GM12878 (cell line): Measurements from ENCODE around the gene TCEAL9. TPM values are rescaled to one million over a fixed set of nuclear protein-coding genes. Genes with fewer than 3 reads are reported as not detected.

ENCODE experiments used
- ATAC-seq: fragments of 200-7000 bp; cut with Tn5 transposase; 3 replicates; pipeline ENCODE4 v1.9.1; 2020; ENCODE audit warnings: mild to moderate bottlenecking, moderate library complexity
- BruUV-seq: library from RNA; stranded (reverse); fragments of 400-500 nt; replicated peaks from 2 replicates; lab custom pipeline; 2021; lab: Mats Ljungman, UMichigan
- CTCF ChIA-PET: fragments of 300-600 bp; sonication (Branson Sonifier 250); formaldehyde crosslinking; extraction: SDS; loops from one replicate; lab custom pipeline; 2021; ENCODE audit warnings: inconsistent platforms; lab: Yijun Ruan, JAX
- POLR2A ChIA-PET: fragments of 350-600 bp; formaldehyde crosslinking; extraction: SDS; loops from one replicate; lab custom pipeline; 2021; ENCODE audit warnings: inconsistent platforms; lab: Charles Lee
- RAD21 ChIA-PET: fragments of 300-600 bp; sonication (Branson Sonifier 250); formaldehyde crosslinking; loops from one replicate; lab custom pipeline; 2023; ENCODE audit warnings: antibody characterized with exemption; ENCODE audit not compliant: unreplicated experiment; lab: Charles Lee
- SMC1A ChIA-PET: fragments of 300-600 bp; sonication (Branson Sonifier 250); formaldehyde crosslinking; loops from one replicate; lab custom pipeline; 2023; ENCODE audit not compliant: unreplicated experiment, uncharacterized antibody; lab: Charles Lee
- DNase-seq: peaks from one replicate; pipeline ENCODE4 v3.0.0-alpha.2; 2011; ENCODE audit warnings: low read depth, low spot score
- FAIRE-seq: peaks from 3 replicates; lab custom pipeline; 2011; peaks lifted over from hg19 to GRCh38; lab: Jason Lieb, UNC
- H2AFZ ChIP-seq: 2 replicates; pipeline ENCODE4 v1.6.0; 2011; ENCODE audit warnings: low read depth, low read length, control low read depth; ENCODE audit not compliant: control insufficient read depth
- H3K27ac ChIP-seq: 2 replicates; pipeline ENCODE4 v1.5.1; 2011; ENCODE audit warnings: control low read depth; ENCODE audit not compliant: control insufficient read depth, insufficient read depth
- H3K27me3 ChIP-seq, 2 experiments: replicated peaks in 1 of 2; 2 replicates each; pipeline versions ENCODE4 v1.6.0 to v1.6.1; 2011; ENCODE audit warnings: low read length in 1 of 2; ENCODE audit not compliant: control insufficient read depth in 2 of 2, insufficient read depth in 2 of 2
- H3K36me3 ChIP-seq, 2 experiments: 2 replicates each; pipeline ENCODE4 v1.5.1; 2011; ENCODE audit warnings: low read length in 1 of 2; ENCODE audit not compliant: control insufficient read depth in 2 of 2, insufficient read depth in 2 of 2
- H3K4me1 ChIP-seq: 2 replicates; pipeline ENCODE4 v1.6.1; 2011; ENCODE audit warnings: mild to moderate bottlenecking, low read length, moderate library complexity, mixed read lengths; ENCODE audit not compliant: control insufficient read depth, insufficient read depth
- H3K4me2 ChIP-seq: 2 replicates; pipeline ENCODE4 v1.6.0; 2011; ENCODE audit warnings: control low read depth; ENCODE audit not compliant: control insufficient read depth, insufficient read depth
- H3K4me3 ChIP-seq: fragments of 200-600 bp; sonication (generic); 2 replicates; pipeline ENCODE4 v1.5.1; 2016
- H3K79me2 ChIP-seq: 2 replicates; pipeline ENCODE4 v1.6.0; 2011; ENCODE audit warnings: low read length; ENCODE audit not compliant: control insufficient read depth, insufficient read depth
- H3K9ac ChIP-seq: 2 replicates; pipeline ENCODE4 v1.8.0; 2011; ENCODE audit warnings: low read length, control low read depth, mixed read lengths; ENCODE audit not compliant: control insufficient read depth, insufficient read depth
- H3K9me3 ChIP-seq: replicated peaks from 3 replicates; pipeline ENCODE4 v1.5.1; 2011; ENCODE audit warnings: mild to moderate bottlenecking, low read length; ENCODE audit not compliant: control insufficient read depth, insufficient read depth
- H4K20me1 ChIP-seq: 2 replicates; pipeline ENCODE4 v1.6.0; 2011; ENCODE audit not compliant: control insufficient read depth, insufficient read depth
- CHD1 ChIP-seq: IDR thresholded peaks from 2 replicates; pipeline ENCODE4 v1.6.1; 2012; ENCODE audit warnings: low read depth, low read length, improper control_type of control experiment
- ESRRA ChIP-seq: IDR thresholded peaks from 2 replicates; pipeline ENCODE4 v1.6.1; 2012; ENCODE audit warnings: mild to moderate bottlenecking, low read length, improper control_type of control experiment
- FOS ChIP-seq: IDR thresholded peaks from 3 replicates; pipeline ENCODE4 v1.6.1; 2011; ENCODE audit warnings: borderline replicate concordance; ENCODE audit not compliant: insufficient read length; ENCODE audit errors: extremely low read depth
- FOXM1 ChIP-seq: IDR thresholded peaks from 2 replicates; pipeline ENCODE4 v1.6.1; 2012; ENCODE audit warnings: low read depth, mild to moderate bottlenecking, inconsistent platforms, low read length, moderate library complexity
- KAT2A ChIP-seq: conservative IDR thresholded peaks from 2 replicates; pipeline ENCODE4 v1.6.1; 2011; ENCODE audit warnings: low read depth, low read length; ENCODE audit not compliant: control insufficient read depth
- MXI1 ChIP-seq: fragments of 150-350 bp; IDR thresholded peaks from 2 replicates; pipeline ENCODE4 v1.6.1; 2011; ENCODE audit warnings: low read depth, mild to moderate bottlenecking, inconsistent platforms, low read length, improper control_type of control experiment
- NR2C2 ChIP-seq: IDR thresholded peaks from 2 replicates; pipeline ENCODE4 v1.6.1; 2011; ENCODE audit warnings: borderline replicate concordance, low read depth; ENCODE audit not compliant: control insufficient read depth, insufficient read length
- PML ChIP-seq: IDR thresholded peaks from 2 replicates; pipeline ENCODE4 v1.6.1; 2012; ENCODE audit warnings: low read length, inconsistent platforms
- RBBP5 ChIP-seq: fragments of 200-600 bp; sonication (generic); conservative IDR thresholded peaks from 2 replicates; pipeline ENCODE4 v1.6.1; 2016
- RCOR1 ChIP-seq: conservative IDR thresholded peaks from 2 replicates; pipeline ENCODE4 v1.6.1; 2012; ENCODE audit warnings: low read depth, low read length, improper control_type of control experiment
- SIX5 ChIP-seq: IDR thresholded peaks from 2 replicates; pipeline ENCODE4 v1.6.1; 2011; ENCODE audit warnings: mild to moderate bottlenecking, low read depth, low read length, moderate library complexity; ENCODE audit not compliant: severe bottlenecking
- TCF3 ChIP-seq: IDR thresholded peaks from 2 replicates; pipeline ENCODE4 v1.6.1; 2012; ENCODE audit warnings: low read depth, mild to moderate bottlenecking, low read length, borderline replicate concordance; ENCODE audit not compliant: insufficient read depth
- ZBED1 ChIP-seq: IDR thresholded peaks from 2 replicates; pipeline ENCODE4 v1.6.1; 2016; ENCODE audit warnings: borderline replicate concordance
- WGBS: methylation state at CpG from one replicate; pipeline ENCODE4 v1.1.6; 2016; ENCODE audit warnings: low lambda C conversion rate; ENCODE audit not compliant: insufficient replicate concordance, insufficient coverage; ENCODE audit errors: missing lambda C conversion rate; 5-methylcytosine and 5-hydroxymethylcytosine counted together
- in situ Hi-C: fragments of 300-500 bp; cut with MboI; formaldehyde crosslinking; loops from 9 replicates; pipeline ENCODE4 v1.14.3; 2018; ENCODE audit warnings: mixed read lengths
- intact Hi-C: fragments of 100-400 bp; cut with micrococcal nuclease; formaldehyde crosslinking; loops from one replicate; pipeline ENCODE4 v1.14.2; 2022; ENCODE audit not compliant: unreplicated experiment
- polyA plus RNA-seq, 11 experiments: library from polyadenylated mRNA; depleted of rRNA in 4 of 11; unstranded in 6 of 11; stranded (reverse) in 5 of 11; fragments of >200 nt; fragmentation: Nextera tagmentation in 4 of 11; fragmentation: Illumina TruSeq in 1 of 11; extraction: Ambion mirVana in 4 of 11; extraction: Trizol in 1 of 11; gene quantifications; 1 replicate in 1 of 11; 2 replicates in 10 of 11; pipeline versions ENCODE4 v1.2.1 to v1.2.3, GENCODE V29; 2011 to 2016; ENCODE audit warnings: inconsistent platforms in 2 of 11, missing spikeins in 2 of 11, low read depth in 1 of 11
- total RNA-seq, 4 experiments: library from RNA; depleted of rRNA in 3 of 4; stranded (reverse); fragments of >200 nt in 3 of 4; fragmentation: Illumina TruSeq in 1 of 4; extraction: Trizol in 1 of 4; gene quantifications; 2 replicates each; pipeline versions ENCODE4 v1.2.1 to v1.2.3, GENCODE V29; 2013 to 2021
- TF ChIP-seq, protein P1 (sequence below): IDR thresholded peaks from 2 replicates; pipeline ENCODE4 v1.6.1; 2011; ENCODE audit warnings: borderline replicate concordance, low read depth, mild to moderate bottlenecking, moderate library complexity, mixed read lengths, low read length; ENCODE audit not compliant: insufficient read depth; ENCODE audit errors: extremely low read length
- TF ChIP-seq, protein P2 (sequence below): fragments of 450-650 bp; formaldehyde crosslinking; IDR thresholded peaks from 2 replicates; pipeline ENCODE4 v1.4.0; 2020; ENCODE audit warnings: mild to moderate bottlenecking, moderate library complexity
- TF ChIP-seq, protein P3 (sequence below): IDR thresholded peaks from 2 replicates; pipeline ENCODE4 v1.6.1; 2012; ENCODE audit warnings: low read depth, low read length, improper control_type of control experiment

The TCEAL9 gene
- total and polyA plus RNA-seq, 10 of the 15 experiments (the other 5 are each of a cell fraction or from before 2014, with no cell fraction given), result 0.39 to 2.5 (median 0.90) TPM

DNA sequence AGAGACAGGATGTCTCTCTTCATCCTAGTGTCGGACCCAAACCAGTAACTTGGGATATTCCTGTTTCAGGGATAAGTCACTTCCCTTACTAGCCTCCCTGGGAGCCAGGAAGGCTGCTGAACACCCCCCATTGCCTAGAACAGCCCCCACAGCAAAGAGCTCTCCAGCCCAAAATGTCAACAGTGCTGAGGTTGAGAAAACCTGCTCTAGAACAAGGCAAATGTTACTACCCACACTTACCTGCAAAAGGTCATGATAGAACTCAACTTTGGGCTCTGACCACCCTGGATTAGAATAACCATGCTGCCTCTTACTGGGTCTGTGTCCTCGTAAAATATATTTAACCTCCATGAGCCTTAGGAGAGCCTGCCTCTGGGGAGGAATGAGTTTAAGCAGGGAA is 40.4 kb downstream of the TCEAL9 start:
- no peaks in the 10 kb centered on the region for H4K20me1 ChIP-seq
- WGBS, result 14% methylated on average over 2 of the region's 2 CpGs
- SMC1A ChIA-PET, result no interaction called here
- CTCF ChIA-PET, result no interaction called here
- H3K4me2 ChIP-seq, result no peak overlapping the region
- ATAC-seq (no peak), DNase-seq (no peak), FAIRE-seq (no peak)
- no peak for TF ChIP-seq MXI1
- TF ChIP-seq ESRRA, result no peak
- TF ChIP-seq, protein P1, sequence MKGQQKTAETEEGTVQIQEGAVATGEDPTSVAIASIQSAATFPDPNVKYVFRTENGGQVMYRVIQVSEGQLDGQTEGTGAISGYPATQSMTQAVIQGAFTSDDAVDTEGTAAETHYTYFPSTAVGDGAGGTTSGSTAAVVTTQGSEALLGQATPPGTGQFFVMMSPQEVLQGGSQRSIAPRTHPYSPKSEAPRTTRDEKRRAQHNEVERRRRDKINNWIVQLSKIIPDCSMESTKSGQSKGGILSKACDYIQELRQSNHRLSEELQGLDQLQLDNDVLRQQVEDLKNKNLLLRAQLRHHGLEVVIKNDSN, result no peak
- TF ChIP-seq NR2C2, result no peak
- no peak for TF ChIP-seq ZBED1
- TF ChIP-seq, protein P2, sequence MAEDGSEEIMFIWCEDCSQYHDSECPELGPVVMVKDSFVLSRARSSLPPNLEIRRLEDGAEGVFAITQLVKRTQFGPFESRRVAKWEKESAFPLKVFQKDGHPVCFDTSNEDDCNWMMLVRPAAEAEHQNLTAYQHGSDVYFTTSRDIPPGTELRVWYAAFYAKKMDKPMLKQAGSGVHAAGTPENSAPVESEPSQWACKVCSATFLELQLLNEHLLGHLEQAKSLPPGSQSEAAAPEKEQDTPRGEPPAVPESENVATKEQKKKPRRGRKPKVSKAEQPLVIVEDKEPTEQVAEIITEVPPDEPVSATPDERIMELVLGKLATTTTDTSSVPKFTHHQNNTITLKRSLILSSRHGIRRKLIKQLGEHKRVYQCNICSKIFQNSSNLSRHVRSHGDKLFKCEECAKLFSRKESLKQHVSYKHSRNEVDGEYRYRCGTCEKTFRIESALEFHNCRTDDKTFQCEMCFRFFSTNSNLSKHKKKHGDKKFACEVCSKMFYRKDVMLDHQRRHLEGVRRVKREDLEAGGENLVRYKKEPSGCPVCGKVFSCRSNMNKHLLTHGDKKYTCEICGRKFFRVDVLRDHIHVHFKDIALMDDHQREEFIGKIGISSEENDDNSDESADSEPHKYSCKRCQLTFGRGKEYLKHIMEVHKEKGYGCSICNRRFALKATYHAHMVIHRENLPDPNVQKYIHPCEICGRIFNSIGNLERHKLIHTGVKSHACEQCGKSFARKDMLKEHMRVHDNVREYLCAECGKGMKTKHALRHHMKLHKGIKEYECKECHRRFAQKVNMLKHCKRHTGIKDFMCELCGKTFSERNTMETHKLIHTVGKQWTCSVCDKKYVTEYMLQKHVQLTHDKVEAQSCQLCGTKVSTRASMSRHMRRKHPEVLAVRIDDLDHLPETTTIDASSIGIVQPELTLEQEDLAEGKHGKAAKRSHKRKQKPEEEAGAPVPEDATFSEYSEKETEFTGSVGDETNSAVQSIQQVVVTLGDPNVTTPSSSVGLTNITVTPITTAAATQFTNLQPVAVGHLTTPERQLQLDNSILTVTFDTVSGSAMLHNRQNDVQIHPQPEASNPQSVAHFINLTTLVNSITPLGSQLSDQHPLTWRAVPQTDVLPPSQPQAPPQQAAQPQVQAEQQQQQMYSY, result no peak
- no peak for TF ChIP-seq KAT2A
- TF ChIP-seq PML, result no peak
- TF ChIP-seq FOS, result no peak
- no peak for TF ChIP-seq TCF3
- no peak for TF ChIP-seq RBBP5
- no peak for TF ChIP-seq CHD1
- TF ChIP-seq SIX5, result no peak
- TF ChIP-seq FOXM1, result no peak
- TF ChIP-seq, protein P3, sequence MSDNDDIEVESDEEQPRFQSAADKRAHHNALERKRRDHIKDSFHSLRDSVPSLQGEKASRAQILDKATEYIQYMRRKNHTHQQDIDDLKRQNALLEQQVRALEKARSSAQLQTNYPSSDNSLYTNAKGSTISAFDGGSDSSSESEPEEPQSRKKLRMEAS, result no peak
- TF ChIP-seq RCOR1, result no peak
- no peaks in the 10 kb centered on the region for H3K27me3 ChIP-seq
- intact Hi-C loops (no loop called here), in situ Hi-C loops (no loop called here)
- H3K27ac ChIP-seq, result no peak overlapping the region
- H3K36me3 ChIP-seq, result no peaks in the 10 kb centered on the region
- BruUV-seq, result no TSS peak
- no peaks in the 10 kb centered on the region for H3K79me2 ChIP-seq
- RAD21 ChIA-PET, result no interaction called here
- H2AFZ ChIP-seq, result no peak overlapping the region
- POLR2A ChIA-PET, result no interaction called here
- no peaks in the 10 kb centered on the region for H3K4me1 ChIP-seq
- H3K9me3 ChIP-seq, result no peaks in the 10 kb centered on the region
- no peak overlapping the region for H3K9ac ChIP-seq
- H3K4me3 ChIP-seq, result no peak overlapping the region
